Measurements from ENCODE around the gene TBC1D1.

The TBC1D1 gene

DNA sequence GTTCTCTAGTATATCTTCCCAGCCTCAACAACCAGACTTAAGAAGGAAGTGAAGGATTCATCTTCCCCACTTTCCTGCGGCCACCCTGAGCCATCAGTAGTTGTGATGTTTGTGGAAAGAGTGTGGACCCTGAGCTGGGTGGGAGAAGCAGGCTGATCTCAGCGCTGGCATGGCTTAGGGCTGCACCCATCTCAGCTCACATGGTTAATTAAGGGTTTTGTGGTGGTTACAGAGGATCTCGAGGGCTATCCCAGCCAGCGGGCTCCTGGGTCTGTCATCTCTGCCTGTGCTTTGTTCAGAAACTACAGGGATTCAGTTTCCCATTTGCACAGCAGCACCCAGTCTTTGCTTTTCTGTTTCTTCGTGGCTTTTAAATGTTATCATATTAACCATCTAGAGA is 232.7 kb downstream of the TBC1D1 start:
- H4K91ac ChIP-seq (ENCODE audit: low read length) = no peak overlapping the region
- no peak overlapping the region for H3K4me2 ChIP-seq (ENCODE audit: low read length, poor library complexity, severe bottlenecking)
- H4K8ac ChIP-seq (ENCODE audit: low read length) = no peak overlapping the region
- no peak overlapping the region for H3K4me3 ChIP-seq (ENCODE audit: insufficient read depth in 1 of 2, low read depth in 1 of 2, low read length in 2 of 2)
- no peak overlapping the region for H2BK120ac ChIP-seq (ENCODE audit: low read depth, low read length)
- no peak overlapping the region for H2BK15ac ChIP-seq (ENCODE audit: low read depth, poor library complexity, severe bottlenecking)
- no peak overlapping the region for H3K23ac ChIP-seq (ENCODE audit: low read length in 2 of 2)
- no peak overlapping the region for H2BK5ac ChIP-seq (ENCODE audit: low read depth, low read length, poor library complexity, severe bottlenecking)
- peak overlapping the region; percentile 11 for H2AK5ac ChIP-seq (ENCODE audit: low read length, severe bottlenecking)
- no peak for DNase-seq
- peak overlapping the region in 1 of 2 experiments; percentile 93 for H3K18ac ChIP-seq (ENCODE audit: low read depth in 1 of 2, low read length in 2 of 2)
- H2AFZ ChIP-seq (ENCODE audit: low read depth, low read length) = no peak overlapping the region
- H3K79me1 ChIP-seq (replicated peaks; ENCODE audit: low read length, poor library complexity, severe bottlenecking) = peaks cover 5% of the 10 kb centered on the region
- H3K9me3 ChIP-seq (ENCODE audit: control insufficient read depth, low read length) = no peaks in the 10 kb centered on the region
- 89% methylated on average over 5 of the region's 5 CpGs for WGBS
- no peak overlapping the region for H3K9ac ChIP-seq (ENCODE audit: low read length)
- H3K4ac ChIP-seq (ENCODE audit: low read depth in 1 of 2, low read length in 2 of 2) = peak overlapping the region in 1 of 2 experiments; percentile 71
- no peak overlapping the region for H3K27ac ChIP-seq (ENCODE audit: low read length, poor library complexity, severe bottlenecking)
- peak overlapping the region in 1 of 2 experiments; percentile 81 for H2BK12ac ChIP-seq (ENCODE audit: low read length in 2 of 2)
- peaks cover 4 to 8% of the 10 kb centered on the region in 2 experiments for H3K36me3 ChIP-seq (ENCODE audit: control insufficient read depth in 1 of 2, insufficient read depth in 2 of 2, low read depth in 1 of 2, low read length in 2 of 2)
- peaks cover 16% of the 10 kb centered on the region for H3K4me1 ChIP-seq (ENCODE audit: control insufficient read depth, insufficient read depth, low read depth, low read length)
- no peak overlapping the region for H3K14ac ChIP-seq (ENCODE audit: low read length in 2 of 2)
- no peaks in the 10 kb centered on the region for H3K27me3 ChIP-seq (ENCODE audit: control insufficient read depth in 1 of 2, insufficient read depth in 1 of 2, low read length in 2 of 2)

DNA sequence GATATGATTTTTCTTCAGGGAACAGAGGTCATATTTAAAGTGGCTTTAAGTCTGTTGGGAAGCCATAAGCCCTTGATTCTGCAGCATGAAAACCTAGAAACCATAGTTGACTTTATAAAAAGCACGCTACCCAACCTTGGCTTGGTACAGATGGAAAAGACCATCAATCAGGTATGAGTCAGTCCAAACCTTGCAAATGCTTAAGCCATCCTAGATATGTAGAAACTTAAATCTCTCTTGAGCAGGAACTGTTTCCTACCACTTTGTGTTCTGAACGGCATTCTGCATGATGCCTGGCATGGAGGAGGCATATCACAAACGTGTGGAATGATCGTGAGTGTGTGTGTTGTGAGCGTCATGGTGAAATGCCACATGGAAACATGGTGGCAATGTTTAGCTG is 234.1 kb downstream of the TBC1D1 start:
- peaks cover 20% of the 10 kb centered on the region for H3K4me1 ChIP-seq (ENCODE audit: control insufficient read depth, insufficient read depth, low read depth, low read length)

DNA sequence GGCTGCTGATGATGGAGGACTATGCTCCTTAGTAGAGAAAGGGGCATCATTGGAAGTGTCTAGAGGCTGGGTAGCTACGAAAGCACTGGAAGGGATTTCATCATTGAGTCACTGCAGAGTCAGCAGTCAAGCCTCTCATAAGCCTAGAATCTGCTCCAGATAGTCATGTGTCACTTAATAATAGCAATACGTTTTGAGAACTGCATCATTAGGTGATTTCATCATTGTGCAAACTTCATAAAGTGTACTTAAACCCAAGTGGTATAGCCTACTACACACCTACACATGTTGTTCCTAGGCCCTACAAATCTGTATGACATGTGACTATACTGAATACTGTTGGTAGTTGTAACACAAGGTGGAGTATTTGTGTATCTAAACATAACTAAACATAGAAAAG is 234.9 kb downstream of the TBC1D1 start:
- no peak overlapping the region for H3K27ac ChIP-seq (ENCODE audit: low read length, poor library complexity, severe bottlenecking)
- H3K4me3 ChIP-seq (ENCODE audit: insufficient read depth in 1 of 2, low read depth in 1 of 2, low read length in 2 of 2) = no peak overlapping the region
- H2AK5ac ChIP-seq (ENCODE audit: low read length, severe bottlenecking) = no peak overlapping the region
- H2BK12ac ChIP-seq (ENCODE audit: low read length in 2 of 2) = no peak overlapping the region
- H3K79me1 ChIP-seq (replicated peaks; ENCODE audit: low read length, poor library complexity, severe bottlenecking) = peaks cover 7% of the 10 kb centered on the region
- no peaks in the 10 kb centered on the region for H3K27me3 ChIP-seq (ENCODE audit: control insufficient read depth in 1 of 2, insufficient read depth in 1 of 2, low read length in 2 of 2)
- no peak overlapping the region for H2BK5ac ChIP-seq (ENCODE audit: low read depth, low read length, poor library complexity, severe bottlenecking)
- H4K91ac ChIP-seq (ENCODE audit: low read length) = no peak overlapping the region
- DNase-seq = no peak
- H3K4me2 ChIP-seq (ENCODE audit: low read length, poor library complexity, severe bottlenecking) = no peak overlapping the region
- no peak overlapping the region for H2BK15ac ChIP-seq (ENCODE audit: low read depth, poor library complexity, severe bottlenecking)
- no peak overlapping the region for H3K14ac ChIP-seq (ENCODE audit: low read length in 2 of 2)
- H3K23ac ChIP-seq (ENCODE audit: low read length in 2 of 2) = no peak overlapping the region
- H3K4ac ChIP-seq (ENCODE audit: low read depth in 1 of 2, low read length in 2 of 2) = no peak overlapping the region
- peaks cover 4 to 5% of the 10 kb centered on the region in 2 experiments for H3K36me3 ChIP-seq (ENCODE audit: control insufficient read depth in 1 of 2, insufficient read depth in 2 of 2, low read depth in 1 of 2, low read length in 2 of 2)
- no peak overlapping the region for H2AFZ ChIP-seq (ENCODE audit: low read depth, low read length)
- H3K18ac ChIP-seq (ENCODE audit: low read depth in 1 of 2, low read length in 2 of 2) = no peak overlapping the region
- peaks cover 17% of the 10 kb centered on the region for H3K4me1 ChIP-seq (ENCODE audit: control insufficient read depth, insufficient read depth, low read depth, low read length)
- H2BK120ac ChIP-seq (ENCODE audit: low read depth, low read length) = no peak overlapping the region
- H3K9me3 ChIP-seq (ENCODE audit: control insufficient read depth, low read length) = no peaks in the 10 kb centered on the region
- H4K8ac ChIP-seq (ENCODE audit: low read length) = no peak overlapping the region
- 94% methylated on average over 2 of the region's 2 CpGs for WGBS
- H3K9ac ChIP-seq (ENCODE audit: low read length) = no peak overlapping the region

More for the DNA sequence above, 234.1 kb downstream of the TBC1D1 start:
- no peaks in the 10 kb centered on the region for H3K27me3 ChIP-seq (ENCODE audit: control insufficient read depth in 1 of 2, insufficient read depth in 1 of 2, low read length in 2 of 2)
- no peak overlapping the region for H3K9ac ChIP-seq (ENCODE audit: low read length)
- H4K8ac ChIP-seq (ENCODE audit: low read length) = no peak overlapping the region
- no peak overlapping the region for H2BK5ac ChIP-seq (ENCODE audit: low read depth, low read length, poor library complexity, severe bottlenecking)
- no peak overlapping the region for H2AK5ac ChIP-seq (ENCODE audit: low read length, severe bottlenecking)
- H4K91ac ChIP-seq (ENCODE audit: low read length) = no peak overlapping the region
- H3K9me3 ChIP-seq (ENCODE audit: control insufficient read depth, low read length) = no peaks in the 10 kb centered on the region
- no peak overlapping the region for H3K23ac ChIP-seq (ENCODE audit: low read length in 2 of 2)
- H3K27ac ChIP-seq (ENCODE audit: low read length, poor library complexity, severe bottlenecking) = no peak overlapping the region
- no peak overlapping the region for H3K4me2 ChIP-seq (ENCODE audit: low read length, poor library complexity, severe bottlenecking)
- peaks cover 5% of the 10 kb centered on the region for H3K79me1 ChIP-seq (replicated peaks; ENCODE audit: low read length, poor library complexity, severe bottlenecking)
- H2BK12ac ChIP-seq (ENCODE audit: low read length in 2 of 2) = no peak overlapping the region
- H3K4ac ChIP-seq (ENCODE audit: low read depth in 1 of 2, low read length in 2 of 2) = no peak overlapping the region
- WGBS = 96% methylated on average over 5 of the region's 5 CpGs
- no peak overlapping the region for H2AFZ ChIP-seq (ENCODE audit: low read depth, low read length)
- H2BK15ac ChIP-seq (ENCODE audit: low read depth, poor library complexity, severe bottlenecking) = no peak overlapping the region
- H3K36me3 ChIP-seq (ENCODE audit: control insufficient read depth in 1 of 2, insufficient read depth in 2 of 2, low read depth in 1 of 2, low read length in 2 of 2) = peaks cover 4 to 5% of the 10 kb centered on the region in 2 experiments
- DNase-seq = no peak
- no peak overlapping the region for H3K14ac ChIP-seq (ENCODE audit: low read length in 2 of 2)
- H3K18ac ChIP-seq (ENCODE audit: low read depth in 1 of 2, low read length in 2 of 2) = no peak overlapping the region
- H2BK120ac ChIP-seq (ENCODE audit: low read depth, low read length) = no peak overlapping the region
- H3K4me3 ChIP-seq (ENCODE audit: insufficient read depth in 1 of 2, low read depth in 1 of 2, low read length in 2 of 2) = no peak overlapping the region

DNA sequence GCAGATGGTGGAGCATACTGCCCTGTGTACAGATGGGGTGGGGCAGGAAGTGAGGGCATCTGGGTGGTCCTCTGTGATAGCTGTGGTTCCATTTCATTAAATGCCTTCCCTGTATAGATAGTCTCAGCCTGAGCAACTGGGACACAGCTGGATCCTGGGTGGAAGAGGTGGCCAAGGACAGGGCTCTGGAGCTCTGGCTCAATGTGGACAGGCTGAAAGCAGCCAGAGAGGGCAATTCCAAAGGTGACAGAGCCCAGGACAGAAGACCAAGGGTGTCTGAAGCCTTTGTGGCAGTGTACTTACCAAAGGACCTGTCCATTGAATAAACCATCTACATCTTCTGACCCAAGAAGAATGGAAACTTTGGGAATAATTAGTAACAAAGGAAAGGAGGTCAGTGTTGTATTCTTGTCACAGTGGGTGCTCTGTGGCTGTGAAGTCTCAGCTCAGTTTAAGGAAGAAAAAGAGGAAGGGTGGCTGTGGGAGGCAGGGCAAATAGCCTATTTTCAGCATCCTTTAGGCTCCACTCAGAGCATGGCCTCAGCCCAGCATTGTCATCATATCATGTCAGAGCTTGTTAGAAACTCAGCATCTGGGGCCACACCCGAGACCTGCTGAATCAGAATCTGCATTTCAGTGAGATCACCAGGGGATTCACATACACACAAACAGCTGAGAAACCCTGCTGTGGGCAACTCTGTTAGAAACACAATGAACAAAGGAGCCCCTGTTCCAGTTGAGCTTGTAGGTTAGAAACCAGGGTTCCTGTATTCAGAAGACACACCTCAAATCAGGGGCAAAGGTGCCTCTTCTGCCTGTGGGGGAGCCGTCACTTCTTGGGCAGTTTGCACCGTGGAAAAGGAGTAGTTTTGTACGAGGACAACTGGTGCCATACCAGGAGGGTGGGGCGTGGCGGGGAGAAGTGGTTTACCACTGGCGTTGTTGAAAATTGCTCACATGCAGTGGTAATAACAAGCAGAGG is 237.9 kb downstream of the TBC1D1 start:
- H3K4me1 ChIP-seq (ENCODE audit: control insufficient read depth, insufficient read depth, low read depth, low read length) = peaks cover 16% of the 10 kb centered on the region
- no peaks in the 10 kb centered on the region for H3K27me3 ChIP-seq (ENCODE audit: control insufficient read depth in 1 of 2, insufficient read depth in 1 of 2, low read length in 2 of 2)
- H3K36me3 ChIP-seq (ENCODE audit: control insufficient read depth in 1 of 2, insufficient read depth in 2 of 2, low read depth in 1 of 2, low read length in 2 of 2) = peaks cover 5 to 8% of the 10 kb centered on the region in 2 experiments
- 63% methylated on average over 7 of the region's 7 CpGs for WGBS
- H3K79me1 ChIP-seq (replicated peaks; ENCODE audit: low read length, poor library complexity, severe bottlenecking) = peaks cover 8% of the 10 kb centered on the region
- no peak overlapping the region for H4K8ac ChIP-seq (ENCODE audit: low read length)
- no peak overlapping the region for H2AFZ ChIP-seq (ENCODE audit: low read depth, low read length)
- peak overlapping the region; percentile 1 to 71 for H3K4ac ChIP-seq (ENCODE audit: low read depth in 1 of 2, low read length in 2 of 2)
- H3K9ac ChIP-seq (ENCODE audit: low read length) = peak overlapping the region; percentile 58
- H2AK5ac ChIP-seq (ENCODE audit: low read length, severe bottlenecking) = peak overlapping the region; percentile 18
- H3K27ac ChIP-seq (ENCODE audit: low read length, poor library complexity, severe bottlenecking) = no peak overlapping the region
- H3K23ac ChIP-seq (ENCODE audit: low read length in 2 of 2) = no peak overlapping the region
- H3K14ac ChIP-seq (ENCODE audit: low read length in 2 of 2) = peak overlapping the region in 1 of 2 experiments; percentile 19
- H3K4me3 ChIP-seq (ENCODE audit: insufficient read depth in 1 of 2, low read depth in 1 of 2, low read length in 2 of 2) = no peak overlapping the region
- H3K9me3 ChIP-seq (ENCODE audit: control insufficient read depth, low read length) = no peaks in the 10 kb centered on the region
- peak overlapping the region; percentile 79 to 82 for H2BK12ac ChIP-seq (ENCODE audit: low read length in 2 of 2)
- peak overlapping the region; percentile 58 for H2BK120ac ChIP-seq (ENCODE audit: low read depth, low read length)
- H3K4me2 ChIP-seq (ENCODE audit: low read length, poor library complexity, severe bottlenecking) = no peak overlapping the region
- H2BK5ac ChIP-seq (ENCODE audit: low read depth, low read length, poor library complexity, severe bottlenecking) = no peak overlapping the region
- no peak for DNase-seq
- no peak overlapping the region for H2BK15ac ChIP-seq (ENCODE audit: low read depth, poor library complexity, severe bottlenecking)
- H3K18ac ChIP-seq (ENCODE audit: low read depth in 1 of 2, low read length in 2 of 2) = peak overlapping the region; percentile 48 to 86
- H4K91ac ChIP-seq (ENCODE audit: low read length) = peak overlapping the region; percentile 1

Data from mesenchymal stem cell (in vitro differentiated cells and primary cell).